HCT116 (cell line): ENCODE data around the gene VTI1A. TPM values are rescaled to one million over a fixed set of nuclear protein-coding genes. Genes with fewer than 3 reads are reported as not detected.

Experiments
- ATAC-seq: fragments of 200-7000 bp; cut with Tn5 transposase; 2 replicates; pipeline ENCODE4 v1.9.1; 2020; ENCODE audit warnings: mild to moderate bottlenecking, moderate library complexity
- BruUV-seq: library from RNA; stranded (reverse); fragments of 400-500 nt; replicated peaks from 2 replicates; lab custom pipeline; 2021; lab: Mats Ljungman, UMichigan
- CTCF ChIA-PET: fragments of 300-600 bp; sonication (Branson Sonifier 250); formaldehyde crosslinking; loops from one replicate; lab custom pipeline; 2021; ENCODE audit warnings: antibody characterized with exemption; lab: Charles Lee
- POLR2A ChIA-PET: fragments of 300-600, 350-600 bp; sonication (Branson Sonifier 250); formaldehyde crosslinking; loops from one replicate; lab custom pipeline; 2021; ENCODE audit warnings: antibody characterized with exemption; lab: Charles Lee
- RAD21 ChIA-PET, 2 experiments: fragments of 300-600 bp; sonication (Branson Sonifier 250); formaldehyde crosslinking; loops; one replicate each; lab custom pipeline; 2023; ENCODE audit warnings: low total read pairs in 2 of 2; ENCODE audit not compliant: uncharacterized antibody in 2 of 2, unreplicated experiment in 2 of 2, low non-redundant PET in 1 of 2; lab: Charles Lee
- DNase-seq: peaks from one replicate; pipeline ENCODE4 v3.0.0-alpha.2; 2010; ENCODE audit warnings: low read depth, low spot score
- H2AFZ ChIP-seq: fragments of 200-600 bp; shearing (Covaris generic), sonication (generic); 2 replicates; pipeline ENCODE4 v1.6.1; 2017; ENCODE audit warnings: low read depth, mixed run types, mixed read lengths, antibody characterized with exemption, low read length; ENCODE audit not compliant: poor library complexity, severe bottlenecking
- H3K27ac ChIP-seq: 2 replicates; pipeline ENCODE4 v1.5.1; 2012; ENCODE audit warnings: low read depth, low read length
- H3K27me3 ChIP-seq: fragments of 200-600 bp; sonication (generic); 2 replicates; pipeline ENCODE4 v1.6.1; 2016; ENCODE audit warnings: mixed run types, low read length, mixed read lengths; ENCODE audit not compliant: insufficient read depth
- H3K36me3 ChIP-seq, 2 experiments: fragments of 200-500 bp in 1 of 2; fragments of 200-600 bp in 1 of 2; sonication (Bioruptor generic) in 1 of 2; sonication (generic) in 1 of 2; 2 replicates each; pipeline versions ENCODE4 v1.5.1 to v1.6.1; 2014 to 2016; ENCODE audit warnings: low read length in 2 of 2, inconsistent platforms in 1 of 2, mixed read lengths in 1 of 2, mixed run types in 1 of 2; ENCODE audit not compliant: insufficient read depth in 2 of 2, control insufficient read depth in 1 of 2
- H3K4me1 ChIP-seq, 2 experiments: fragments of 200-600 bp in 1 of 2; sonication (generic) in 1 of 2; 2 replicates each; pipeline versions ENCODE4 v1.5.1 to v1.6.1; 2012 to 2017; ENCODE audit warnings: low read length in 2 of 2, inconsistent platforms in 1 of 2, mild to moderate bottlenecking in 1 of 2, mixed read lengths in 1 of 2, mixed run types in 1 of 2, moderate library complexity in 1 of 2; ENCODE audit not compliant: insufficient read depth in 2 of 2, control insufficient read depth in 1 of 2
- H3K4me2 ChIP-seq: fragments of 200-600 bp; sonication (generic); 2 replicates; pipeline ENCODE4 v1.6.1; 2017; ENCODE audit warnings: mixed run types, low read length, mixed read lengths
- H3K4me3 ChIP-seq, 2 experiments: fragments of 200-600 bp in 1 of 2; sonication (generic) in 1 of 2; replicated peaks in 1 of 2; 2 replicates each; pipeline ENCODE4 v1.5.1; 2011 to 2016; ENCODE audit warnings: low read length in 2 of 2, control low read depth in 1 of 2, low read depth in 1 of 2, mild to moderate bottlenecking in 1 of 2, mixed read lengths in 1 of 2, mixed run types in 1 of 2
- H3K79me2 ChIP-seq: fragments of 200-600 bp; sonication (generic); 2 replicates; pipeline ENCODE4 v1.6.1; 2017; ENCODE audit warnings: mild to moderate bottlenecking, mixed run types, low read length, moderate library complexity, mixed read lengths; ENCODE audit not compliant: insufficient read depth
- H3K9ac ChIP-seq: fragments of 200-600 bp; sonication (generic); 2 replicates; pipeline ENCODE4 v1.6.1; 2016; ENCODE audit warnings: low read length, mixed read lengths
- H3K9me2 ChIP-seq: fragments of 200-600 bp; sonication (generic), shearing (Covaris generic); 2 replicates; pipeline ENCODE4 v1.6.1; 2017; ENCODE audit warnings: mixed run types, mild to moderate bottlenecking, moderate library complexity; ENCODE audit not compliant: insufficient read depth
- H3K9me3 ChIP-seq, 2 experiments: fragments of 200-500 bp in 1 of 2; fragments of 200-600 bp in 1 of 2; sonication (Bioruptor generic) in 1 of 2; sonication (generic) in 1 of 2; 2 replicates each; pipeline ENCODE4 v1.6.1; 2014 to 2017; ENCODE audit warnings: low read length in 2 of 2, mixed read lengths in 2 of 2, inconsistent platforms in 1 of 2, low read depth in 1 of 2, mild to moderate bottlenecking in 1 of 2, mixed run types in 1 of 2, moderate library complexity in 1 of 2; ENCODE audit not compliant: control insufficient read depth in 1 of 2, insufficient read depth in 1 of 2
- H4K20me1 ChIP-seq: fragments of 200-600 bp; sonication (generic), shearing (Covaris generic); 2 replicates; pipeline ENCODE4 v1.6.1; 2017; ENCODE audit warnings: mixed run types, mild to moderate bottlenecking, moderate library complexity; ENCODE audit not compliant: insufficient read depth
- CEBPB ChIP-seq: IDR thresholded peaks from 2 replicates; pipeline ENCODE4 v1.6.1; 2012; ENCODE audit warnings: low read depth
- ELF1 ChIP-seq: IDR thresholded peaks from 2 replicates; pipeline ENCODE4 v1.6.1; 2012; ENCODE audit warnings: low read depth, borderline replicate concordance
- EZH2 ChIP-seq: fragments of 200-600 bp; sonication (generic); IDR thresholded peaks from 2 replicates; pipeline ENCODE4 v1.6.1; 2017; ENCODE audit warnings: antibody characterized with exemption, mixed run types
- EZH2phosphoT487 ChIP-seq: fragments of 200-600 bp; IDR thresholded peaks from 2 replicates; pipeline ENCODE4 v1.6.1; 2018; ENCODE audit warnings: antibody characterized with exemption, borderline replicate concordance
- FOSL1 ChIP-seq: IDR thresholded peaks from 2 replicates; pipeline ENCODE4 v1.6.1; 2012; ENCODE audit warnings: low read depth
- JUND ChIP-seq: IDR thresholded peaks from 2 replicates; pipeline ENCODE4 v1.6.1; 2012
- POLR2A ChIP-seq: IDR thresholded peaks from 2 replicates; pipeline ENCODE4 v1.7.0; 2011; ENCODE audit warnings: borderline replicate concordance; ENCODE audit not compliant: insufficient read depth, insufficient read length; ENCODE audit errors: extremely low read depth
- POLR2AphosphoS5 ChIP-seq: IDR thresholded peaks from 2 replicates; pipeline ENCODE4 v1.6.1; 2011; ENCODE audit warnings: mild to moderate bottlenecking, low read depth, low read length, moderate library complexity
- RAD21 ChIP-seq: IDR thresholded peaks from 2 replicates; pipeline ENCODE4 v1.6.1; 2012; ENCODE audit warnings: low read depth, mild to moderate bottlenecking
- SIN3A ChIP-seq: IDR thresholded peaks from 2 replicates; pipeline ENCODE4 v1.6.1; 2012; ENCODE audit warnings: low read depth
- SP1 ChIP-seq: IDR thresholded peaks from 2 replicates; pipeline ENCODE4 v1.6.1; 2012; ENCODE audit warnings: low read depth
- SRF ChIP-seq: IDR thresholded peaks from 2 replicates; pipeline ENCODE4 v1.6.1; 2012; ENCODE audit warnings: low read depth
- TCF7L2 ChIP-seq: IDR thresholded peaks from 2 replicates; pipeline ENCODE4 v1.7.0; 2011; ENCODE audit warnings: borderline replicate concordance, inconsistent platforms; ENCODE audit not compliant: insufficient read depth, insufficient read length; ENCODE audit errors: extremely low read depth
- YY1 ChIP-seq: IDR thresholded peaks from 2 replicates; pipeline ENCODE4 v1.6.1; 2011; ENCODE audit warnings: low read length, low read depth, moderate library complexity, mild to moderate bottlenecking; ENCODE audit not compliant: insufficient replicate concordance; ENCODE audit errors: extremely low read depth
- ZFX ChIP-seq: fragments of 450-650 bp; IDR thresholded peaks from 2 replicates; pipeline ENCODE4 v1.6.1; 2017
- ZNF274 ChIP-seq: fragments of 200-500 bp; sonication (Bioruptor generic); IDR thresholded peaks from 2 replicates; pipeline ENCODE4 v1.6.1; 2014; ENCODE audit warnings: mild to moderate bottlenecking, low read depth, low read length, inconsistent platforms
- intact Hi-C: fragments of 100-400 bp; cut with micrococcal nuclease; formaldehyde crosslinking; loops from 2 replicates; pipeline ENCODE4 v1.10.0; 2022
- total RNA-seq: library from RNA; stranded (reverse); gene quantifications from one replicate; pipeline ENCODE4 v1.2.1, GENCODE V29; 2021; ENCODE audit not compliant: unreplicated experiment
- TF ChIP-seq, protein P1 (sequence below): IDR thresholded peaks from 2 replicates; pipeline ENCODE4 v1.6.1; 2012; ENCODE audit warnings: low read depth
- TF ChIP-seq, protein P2 (sequence below): IDR thresholded peaks from 2 replicates; pipeline ENCODE4 v1.6.1; 2012

The VTI1A gene
- total RNA-seq, 1 experiment from 2014 or later: 80.7 TPM

DNA sequence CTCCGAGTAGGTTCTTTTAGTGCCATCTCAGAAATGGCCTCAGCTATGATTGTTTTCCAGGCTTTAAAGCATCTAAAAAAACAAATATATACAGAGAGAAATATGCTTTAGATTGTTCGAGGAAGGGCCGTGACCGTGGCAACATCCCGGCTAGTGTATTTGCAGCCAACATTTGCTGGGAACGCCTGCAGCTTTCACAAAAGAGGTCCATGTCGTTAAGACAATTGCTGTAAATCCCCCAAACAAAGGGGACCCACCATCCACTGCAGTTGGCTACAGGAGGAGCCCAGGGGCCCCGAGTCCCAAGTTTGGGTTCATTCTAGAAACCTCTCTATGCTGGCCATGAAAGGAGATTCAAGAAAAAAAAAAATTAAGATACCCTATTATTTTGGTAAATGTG is 350.2 kb downstream of the VTI1A start:
- CTCF ChIA-PET: no interaction called here
- TF ChIP-seq, protein P1, sequence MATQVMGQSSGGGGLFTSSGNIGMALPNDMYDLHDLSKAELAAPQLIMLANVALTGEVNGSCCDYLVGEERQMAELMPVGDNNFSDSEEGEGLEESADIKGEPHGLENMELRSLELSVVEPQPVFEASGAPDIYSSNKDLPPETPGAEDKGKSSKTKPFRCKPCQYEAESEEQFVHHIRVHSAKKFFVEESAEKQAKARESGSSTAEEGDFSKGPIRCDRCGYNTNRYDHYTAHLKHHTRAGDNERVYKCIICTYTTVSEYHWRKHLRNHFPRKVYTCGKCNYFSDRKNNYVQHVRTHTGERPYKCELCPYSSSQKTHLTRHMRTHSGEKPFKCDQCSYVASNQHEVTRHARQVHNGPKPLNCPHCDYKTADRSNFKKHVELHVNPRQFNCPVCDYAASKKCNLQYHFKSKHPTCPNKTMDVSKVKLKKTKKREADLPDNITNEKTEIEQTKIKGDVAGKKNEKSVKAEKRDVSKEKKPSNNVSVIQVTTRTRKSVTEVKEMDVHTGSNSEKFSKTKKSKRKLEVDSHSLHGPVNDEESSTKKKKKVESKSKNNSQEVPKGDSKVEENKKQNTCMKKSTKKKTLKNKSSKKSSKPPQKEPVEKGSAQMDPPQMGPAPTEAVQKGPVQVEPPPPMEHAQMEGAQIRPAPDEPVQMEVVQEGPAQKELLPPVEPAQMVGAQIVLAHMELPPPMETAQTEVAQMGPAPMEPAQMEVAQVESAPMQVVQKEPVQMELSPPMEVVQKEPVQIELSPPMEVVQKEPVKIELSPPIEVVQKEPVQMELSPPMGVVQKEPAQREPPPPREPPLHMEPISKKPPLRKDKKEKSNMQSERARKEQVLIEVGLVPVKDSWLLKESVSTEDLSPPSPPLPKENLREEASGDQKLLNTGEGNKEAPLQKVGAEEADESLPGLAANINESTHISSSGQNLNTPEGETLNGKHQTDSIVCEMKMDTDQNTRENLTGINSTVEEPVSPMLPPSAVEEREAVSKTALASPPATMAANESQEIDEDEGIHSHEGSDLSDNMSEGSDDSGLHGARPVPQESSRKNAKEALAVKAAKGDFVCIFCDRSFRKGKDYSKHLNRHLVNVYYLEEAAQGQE: no peak
- TF ChIP-seq JUND: no peak
- no peak for TF ChIP-seq YY1
- no peak for TF ChIP-seq SIN3A
- TF ChIP-seq FOSL1: no peak
- no peak for TF ChIP-seq RAD21
- no peak for TF ChIP-seq SP1
- TF ChIP-seq CEBPB: no peak
- TF ChIP-seq POLR2AphosphoS5: no peak
- TF ChIP-seq EZH2phosphoT487: no peak
- TF ChIP-seq, protein P2, sequence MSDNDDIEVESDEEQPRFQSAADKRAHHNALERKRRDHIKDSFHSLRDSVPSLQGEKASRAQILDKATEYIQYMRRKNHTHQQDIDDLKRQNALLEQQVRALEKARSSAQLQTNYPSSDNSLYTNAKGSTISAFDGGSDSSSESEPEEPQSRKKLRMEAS: no peak
- no peak for TF ChIP-seq ZFX
- TF ChIP-seq ELF1: no peak
- TF ChIP-seq EZH2: no peak
- no peak for TF ChIP-seq TCF7L2
- TF ChIP-seq POLR2A: no peak
- TF ChIP-seq SRF: no peak
- no peak for TF ChIP-seq ZNF274
- Histone ChIP-seq H3K9me2 (no peaks in the 10 kb centered on the region), H3K27me3 (no peaks in the 10 kb centered on the region), H2AFZ (no peak overlapping the region), H3K9me3 (no peaks in the 10 kb centered on the region), H3K9ac (no peak overlapping the region), H3K4me2 (no peak overlapping the region), H3K27ac (no peak overlapping the region), H3K4me3 (no peak overlapping the region), H4K20me1 (peaks cover 6% of the 10 kb centered on the region; the same call in 1 of the 2 replicates), H3K79me2 (no peaks in the 10 kb centered on the region), H3K36me3 (no peaks in the 10 kb centered on the region), H3K4me1 (peaks cover 12 to 13% of the 10 kb centered on the region in 2 experiments; a peak in 2 of 4 replicates)
- DNase-seq (no peak), ATAC-seq (no peak)
- intact Hi-C loops: no loop called here
- RAD21 ChIA-PET: no interaction called here
- POLR2A ChIA-PET: no interaction called here
- no TSS peak for BruUV-seq
